H9 (cell line): Measurements from ENCODE around the gene STRN. TPM values are rescaled to one million over a fixed set of nuclear protein-coding genes. Genes with fewer than 3 reads are reported as not detected.

Experiments
- DNase-seq: peaks from one replicate; pipeline ENCODE4 v3.0.0-alpha.2; 2017
- H2AFZ ChIP-seq: one replicate; pipeline ENCODE4 v1.6.1; 2013; ENCODE audit warnings: mild to moderate bottlenecking, low read length, control low read depth, moderate library complexity
- H2AK5ac ChIP-seq: 2 replicates; pipeline ENCODE4 v1.6.1; 2013; ENCODE audit warnings: low read length, control low read depth, mixed read lengths; ENCODE audit not compliant: insufficient read length
- H2BK120ac ChIP-seq: one replicate; pipeline ENCODE4 v1.6.1; 2013; ENCODE audit warnings: low read depth, mild to moderate bottlenecking, low read length, control low read depth, inconsistent platforms; ENCODE audit not compliant: poor library complexity, severe bottlenecking
- H2BK12ac ChIP-seq: 2 replicates; pipeline ENCODE4 v1.6.1; 2013; ENCODE audit warnings: low read length, control low read depth, mixed read lengths, low read depth; ENCODE audit not compliant: insufficient read length
- H2BK15ac ChIP-seq: 2 replicates; pipeline ENCODE4 v1.6.1; 2013; ENCODE audit warnings: low read depth, low read length, control low read depth
- H2BK20ac ChIP-seq: one replicate; pipeline ENCODE4 v1.6.1; 2013; ENCODE audit warnings: low read depth, mild to moderate bottlenecking, low read length, control low read depth, inconsistent platforms; ENCODE audit not compliant: poor library complexity, severe bottlenecking
- H2BK5ac ChIP-seq: 2 replicates; pipeline ENCODE4 v1.6.1; 2013; ENCODE audit warnings: low read length, control low read depth, mixed read lengths; ENCODE audit not compliant: insufficient read length
- H3K14ac ChIP-seq: 2 replicates; pipeline ENCODE4 v1.6.1; 2013; ENCODE audit warnings: low read length, control low read depth; ENCODE audit not compliant: insufficient read depth
- H3K18ac ChIP-seq: 2 replicates; pipeline ENCODE4 v1.6.1; 2013; ENCODE audit warnings: low read depth, mild to moderate bottlenecking, mixed read lengths, low read length, control low read depth; ENCODE audit not compliant: insufficient read length
- H3K23ac ChIP-seq: 2 replicates; pipeline ENCODE4 v1.6.1; 2013; ENCODE audit warnings: low read length, control low read depth, mixed read lengths, low read depth; ENCODE audit not compliant: insufficient read length
- H3K23me2 ChIP-seq: 2 replicates; pipeline ENCODE4 v1.6.1; 2013; ENCODE audit warnings: low read depth, mild to moderate bottlenecking, mixed read lengths, low read length, control low read depth; ENCODE audit not compliant: insufficient read length, poor library complexity, severe bottlenecking
- H3K27ac ChIP-seq: 2 replicates; pipeline ENCODE4 v1.5.1; 2013; ENCODE audit warnings: low read length, control low read depth, mixed read lengths, low read depth; ENCODE audit not compliant: insufficient read length
- H3K27me3 ChIP-seq: 2 replicates; pipeline ENCODE4 v1.6.1; 2013; ENCODE audit warnings: low read length, control low read depth, inconsistent platforms; ENCODE audit not compliant: insufficient read depth
- H3K4ac ChIP-seq: 2 replicates; pipeline ENCODE4 v1.6.1; 2013; ENCODE audit warnings: low read depth, mild to moderate bottlenecking, control low read depth, inconsistent platforms, low read length, moderate library complexity
- H3K4me1 ChIP-seq: 2 replicates; pipeline ENCODE4 v1.6.1; 2013; ENCODE audit warnings: low read length, control low read depth, inconsistent platforms; ENCODE audit not compliant: insufficient read depth
- H3K4me2 ChIP-seq: 2 replicates; pipeline ENCODE4 v1.6.1; 2013; ENCODE audit warnings: low read length, control low read depth, mixed read lengths; ENCODE audit not compliant: insufficient read length, insufficient read depth
- H3K56ac ChIP-seq: 2 replicates; pipeline ENCODE4 v1.6.1; 2013; ENCODE audit warnings: low read depth, mild to moderate bottlenecking, mixed read lengths, low read length, control low read depth; ENCODE audit not compliant: insufficient read length
- H3K79me1 ChIP-seq: 2 replicates; pipeline ENCODE4 v1.6.1; 2013; ENCODE audit warnings: low read depth, mild to moderate bottlenecking, moderate library complexity, low read length, control low read depth, inconsistent platforms; ENCODE audit not compliant: insufficient read depth, poor library complexity, severe bottlenecking
- H3K79me2 ChIP-seq: 2 replicates; pipeline ENCODE4 v1.6.1; 2013; ENCODE audit warnings: low read length, control low read depth, inconsistent platforms; ENCODE audit not compliant: insufficient read depth
- H3K9ac ChIP-seq: 2 replicates; pipeline ENCODE4 v1.6.1; 2013; ENCODE audit warnings: low read length, control low read depth, mixed read lengths; ENCODE audit not compliant: insufficient read length; ENCODE audit errors: extremely low read depth
- H3K9me3 ChIP-seq: one replicate; pipeline ENCODE4 v1.6.1; 2013; ENCODE audit warnings: low read depth, low read length, inconsistent platforms; ENCODE audit not compliant: control insufficient read depth
- H3T11ph ChIP-seq: one replicate; pipeline ENCODE4 v1.6.1; 2013; ENCODE audit warnings: mild to moderate bottlenecking, low read length, control low read depth, inconsistent platforms
- H4K20me1 ChIP-seq: one replicate; pipeline ENCODE4 v1.6.1; 2013; ENCODE audit not compliant: control insufficient read depth, insufficient read length, insufficient read depth
- H4K5ac ChIP-seq: 2 replicates; pipeline ENCODE4 v1.6.1; 2013; ENCODE audit warnings: low read depth, mild to moderate bottlenecking, mixed read lengths, low read length, control low read depth; ENCODE audit not compliant: insufficient read length
- H4K8ac ChIP-seq: replicated peaks from 2 replicates; pipeline ENCODE4 v1.6.1; 2013; ENCODE audit warnings: low read length, control low read depth, mixed read lengths, low read depth; ENCODE audit not compliant: insufficient read length
- H4K91ac ChIP-seq: 2 replicates; pipeline ENCODE4 v1.6.1; 2013; ENCODE audit warnings: low read depth, mild to moderate bottlenecking, moderate library complexity, mixed read lengths, low read length, control low read depth; ENCODE audit not compliant: insufficient read length
- H3K27ac Mint-ChIP-seq, 3 experiments: 2 replicates in 2 of 3; 3 replicates in 1 of 3; pipeline ENCODE4 v1.8.0; 2020 to 2021; ENCODE audit warnings: mixed read lengths in 3 of 3, mild to moderate bottlenecking in 1 of 3, moderate library complexity in 1 of 3
- H3K27me3 Mint-ChIP-seq: 2 replicates; pipeline ENCODE4 v1.8.0; 2021; ENCODE audit warnings: low read depth, mild to moderate bottlenecking, moderate library complexity, mixed read lengths
- H3K36me3 Mint-ChIP-seq, 3 experiments: 2 replicates in 2 of 3; 3 replicates in 1 of 3; pipeline ENCODE4 v1.8.0; 2020 to 2021; ENCODE audit warnings: low read depth in 3 of 3, mixed read lengths in 3 of 3; ENCODE audit not compliant: insufficient read depth in 1 of 3
- H3K4me1 Mint-ChIP-seq, 2 experiments: 2 replicates each; pipeline ENCODE4 v1.8.0; 2020; ENCODE audit warnings: mixed read lengths in 2 of 2
- H3K4me3 Mint-ChIP-seq, 2 experiments: 2 replicates in 1 of 2; 3 replicates in 1 of 2; pipeline ENCODE4 v1.8.0; 2020 to 2021; ENCODE audit warnings: mild to moderate bottlenecking in 2 of 2, mixed read lengths in 2 of 2, moderate library complexity in 1 of 2
- H3K9me3 Mint-ChIP-seq, 2 experiments: 2 replicates in 1 of 2; 3 replicates in 1 of 2; pipeline ENCODE4 v1.8.0; 2020; ENCODE audit warnings: mild to moderate bottlenecking in 2 of 2, mixed read lengths in 2 of 2, moderate library complexity in 1 of 2
- WGBS: extraction: QIAGEN DNeasy Blood & Tissue Kit; methylation state at CpG from one replicate; pipeline ENCODE4 v1.1.7; 2013; ENCODE audit warnings: missing lambda C conversion rate, low lambda C conversion rate, mixed read lengths; ENCODE audit not compliant: insufficient read length; ENCODE audit errors: extremely low coverage; 5-methylcytosine and 5-hydroxymethylcytosine counted together
- total RNA-seq: library from RNA; stranded (reverse); gene quantifications from 2 replicates; pipeline ENCODE4 v1.2.1, GENCODE V29; 2021
- TF ChIP-seq, protein P1 (sequence below): fragments of 200-600 bp; sonication (generic); conservative IDR thresholded peaks from 3 replicates; pipeline ENCODE4 v1.8.0; 2021; ENCODE audit warnings: antibody characterized with exemption, mild to moderate bottlenecking

Gene STRN
- total RNA-seq, 1 experiment from 2014 or later: 31.7 TPM

DNA sequence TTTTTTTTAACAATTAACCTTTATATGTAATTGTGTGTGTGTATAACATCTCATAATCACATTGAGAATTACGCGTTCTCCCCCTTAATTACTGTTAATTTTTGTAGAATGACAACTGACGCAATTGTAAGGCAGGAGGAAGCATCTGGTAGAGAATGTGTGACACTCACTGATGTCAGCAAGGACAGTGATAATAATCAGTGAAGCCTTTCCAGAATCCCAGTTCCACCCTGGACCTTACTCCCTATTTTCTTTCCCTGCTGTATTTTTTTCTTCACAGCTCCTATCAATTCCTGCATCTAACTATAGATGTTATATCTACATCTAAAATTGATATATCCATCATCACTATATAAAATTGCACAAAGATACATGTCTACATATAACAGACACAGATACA lies 16.1 kb upstream of the STRN start:
- Histone ChIP-seq H3K4me1 (no peaks in the 10 kb centered on the region), H2BK12ac (no peak overlapping the region), H3T11ph (no peak overlapping the region), H3K23ac (no peak overlapping the region), H4K20me1 (no peaks in the 10 kb centered on the region), H3K9ac (no peak overlapping the region), H4K8ac (no peak overlapping the region), H3K18ac (no peak overlapping the region), H2AFZ (no peak overlapping the region), H2BK120ac (no peak overlapping the region), H3K9me3 (no peaks in the 10 kb centered on the region), H3K23me2 (no peaks in the 10 kb centered on the region), H3K56ac (no peak overlapping the region), H4K5ac (no peak overlapping the region), H3K27me3 (no peaks in the 10 kb centered on the region), H2AK5ac (no peak overlapping the region), H3K27ac (no peak overlapping the region), H2BK15ac (no peak overlapping the region), H3K4me2 (no peak overlapping the region), H2BK20ac (no peak overlapping the region), H3K79me1 (no peaks in the 10 kb centered on the region), H2BK5ac (no peak overlapping the region), H4K91ac (no peak overlapping the region), H3K14ac (no peak overlapping the region), H3K79me2 (no peaks in the 10 kb centered on the region), H3K4ac (no peak overlapping the region)
- H3K27ac Mint-ChIP-seq: peak overlapping the region in 1 of 3 experiments; percentile 63; a peak in 2 of 7 replicates
- peaks cover 0 to 8% (median 0%) of the 10 kb centered on the region in 3 experiments; a peak in 1 of 7 replicates for H3K36me3 Mint-ChIP-seq
- peaks cover 0 to 6% of the 10 kb centered on the region in 2 experiments; a peak in 2 of 5 replicates for H3K9me3 Mint-ChIP-seq
- no peaks in the 10 kb centered on the region for H3K27me3 Mint-ChIP-seq
- H3K4me1 Mint-ChIP-seq: no peaks in the 10 kb centered on the region
- no peak overlapping the region for H3K4me3 Mint-ChIP-seq
- no peak for DNase-seq
- TF ChIP-seq, protein P1, sequence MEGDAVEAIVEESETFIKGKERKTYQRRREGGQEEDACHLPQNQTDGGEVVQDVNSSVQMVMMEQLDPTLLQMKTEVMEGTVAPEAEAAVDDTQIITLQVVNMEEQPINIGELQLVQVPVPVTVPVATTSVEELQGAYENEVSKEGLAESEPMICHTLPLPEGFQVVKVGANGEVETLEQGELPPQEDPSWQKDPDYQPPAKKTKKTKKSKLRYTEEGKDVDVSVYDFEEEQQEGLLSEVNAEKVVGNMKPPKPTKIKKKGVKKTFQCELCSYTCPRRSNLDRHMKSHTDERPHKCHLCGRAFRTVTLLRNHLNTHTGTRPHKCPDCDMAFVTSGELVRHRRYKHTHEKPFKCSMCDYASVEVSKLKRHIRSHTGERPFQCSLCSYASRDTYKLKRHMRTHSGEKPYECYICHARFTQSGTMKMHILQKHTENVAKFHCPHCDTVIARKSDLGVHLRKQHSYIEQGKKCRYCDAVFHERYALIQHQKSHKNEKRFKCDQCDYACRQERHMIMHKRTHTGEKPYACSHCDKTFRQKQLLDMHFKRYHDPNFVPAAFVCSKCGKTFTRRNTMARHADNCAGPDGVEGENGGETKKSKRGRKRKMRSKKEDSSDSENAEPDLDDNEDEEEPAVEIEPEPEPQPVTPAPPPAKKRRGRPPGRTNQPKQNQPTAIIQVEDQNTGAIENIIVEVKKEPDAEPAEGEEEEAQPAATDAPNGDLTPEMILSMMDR: no peak
- WGBS: no CpG with 5 or more reads among the region's 3 CpGs
